HCT116 (cell line): ENCODE measurements around the gene PRSS56. TPM values are rescaled to one million over a fixed set of nuclear protein-coding genes. Genes with fewer than 3 reads are reported as not detected.

Source experiments
- ATAC-seq: fragments of 200-7000 bp; cut with Tn5 transposase; 2 replicates; pipeline ENCODE4 v1.9.1; 2020; ENCODE audit warnings: mild to moderate bottlenecking, moderate library complexity
- BruUV-seq: library from RNA; stranded (reverse); fragments of 400-500 nt; replicated peaks from 2 replicates; lab custom pipeline; 2021; lab: Mats Ljungman, UMichigan
- CTCF ChIA-PET: fragments of 300-600 bp; sonication (Branson Sonifier 250); formaldehyde crosslinking; loops from one replicate; lab custom pipeline; 2021; ENCODE audit warnings: antibody characterized with exemption; lab: Charles Lee
- POLR2A ChIA-PET: fragments of 300-600, 350-600 bp; sonication (Branson Sonifier 250); formaldehyde crosslinking; loops from one replicate; lab custom pipeline; 2021; ENCODE audit warnings: antibody characterized with exemption; lab: Charles Lee
- RAD21 ChIA-PET, 2 experiments: fragments of 300-600 bp; sonication (Branson Sonifier 250); formaldehyde crosslinking; loops; one replicate each; lab custom pipeline; 2023; ENCODE audit warnings: low total read pairs in 2 of 2; ENCODE audit not compliant: uncharacterized antibody in 2 of 2, unreplicated experiment in 2 of 2, low non-redundant PET in 1 of 2; lab: Charles Lee
- DNase-seq: peaks from one replicate; pipeline ENCODE4 v3.0.0-alpha.2; 2010; ENCODE audit warnings: low read depth, low spot score
- H2AFZ ChIP-seq: fragments of 200-600 bp; shearing (Covaris generic), sonication (generic); 2 replicates; pipeline ENCODE4 v1.6.1; 2017; ENCODE audit warnings: low read depth, mixed run types, mixed read lengths, antibody characterized with exemption, low read length; ENCODE audit not compliant: poor library complexity, severe bottlenecking
- H3K27ac ChIP-seq: 2 replicates; pipeline ENCODE4 v1.5.1; 2012; ENCODE audit warnings: low read depth, low read length
- H3K27me3 ChIP-seq: fragments of 200-600 bp; sonication (generic); 2 replicates; pipeline ENCODE4 v1.6.1; 2016; ENCODE audit warnings: mixed run types, low read length, mixed read lengths; ENCODE audit not compliant: insufficient read depth
- H3K36me3 ChIP-seq, 2 experiments: fragments of 200-500 bp in 1 of 2; fragments of 200-600 bp in 1 of 2; sonication (Bioruptor generic) in 1 of 2; sonication (generic) in 1 of 2; 2 replicates each; pipeline versions ENCODE4 v1.5.1 to v1.6.1; 2014 to 2016; ENCODE audit warnings: low read length in 2 of 2, inconsistent platforms in 1 of 2, mixed read lengths in 1 of 2, mixed run types in 1 of 2; ENCODE audit not compliant: insufficient read depth in 2 of 2, control insufficient read depth in 1 of 2
- H3K4me1 ChIP-seq, 2 experiments: fragments of 200-600 bp in 1 of 2; sonication (generic) in 1 of 2; 2 replicates each; pipeline versions ENCODE4 v1.5.1 to v1.6.1; 2012 to 2017; ENCODE audit warnings: low read length in 2 of 2, inconsistent platforms in 1 of 2, mild to moderate bottlenecking in 1 of 2, mixed read lengths in 1 of 2, mixed run types in 1 of 2, moderate library complexity in 1 of 2; ENCODE audit not compliant: insufficient read depth in 2 of 2, control insufficient read depth in 1 of 2
- H3K4me2 ChIP-seq: fragments of 200-600 bp; sonication (generic); 2 replicates; pipeline ENCODE4 v1.6.1; 2017; ENCODE audit warnings: mixed run types, low read length, mixed read lengths
- H3K4me3 ChIP-seq, 2 experiments: fragments of 200-600 bp in 1 of 2; sonication (generic) in 1 of 2; replicated peaks in 1 of 2; 2 replicates each; pipeline ENCODE4 v1.5.1; 2011 to 2016; ENCODE audit warnings: low read length in 2 of 2, control low read depth in 1 of 2, low read depth in 1 of 2, mild to moderate bottlenecking in 1 of 2, mixed read lengths in 1 of 2, mixed run types in 1 of 2
- H3K79me2 ChIP-seq: fragments of 200-600 bp; sonication (generic); 2 replicates; pipeline ENCODE4 v1.6.1; 2017; ENCODE audit warnings: mild to moderate bottlenecking, mixed run types, low read length, moderate library complexity, mixed read lengths; ENCODE audit not compliant: insufficient read depth
- H3K9ac ChIP-seq: fragments of 200-600 bp; sonication (generic); 2 replicates; pipeline ENCODE4 v1.6.1; 2016; ENCODE audit warnings: low read length, mixed read lengths
- H3K9me2 ChIP-seq: fragments of 200-600 bp; sonication (generic), shearing (Covaris generic); 2 replicates; pipeline ENCODE4 v1.6.1; 2017; ENCODE audit warnings: mixed run types, mild to moderate bottlenecking, moderate library complexity; ENCODE audit not compliant: insufficient read depth
- H3K9me3 ChIP-seq, 2 experiments: fragments of 200-500 bp in 1 of 2; fragments of 200-600 bp in 1 of 2; sonication (Bioruptor generic) in 1 of 2; sonication (generic) in 1 of 2; 2 replicates each; pipeline ENCODE4 v1.6.1; 2014 to 2017; ENCODE audit warnings: low read length in 2 of 2, mixed read lengths in 2 of 2, inconsistent platforms in 1 of 2, low read depth in 1 of 2, mild to moderate bottlenecking in 1 of 2, mixed run types in 1 of 2, moderate library complexity in 1 of 2; ENCODE audit not compliant: control insufficient read depth in 1 of 2, insufficient read depth in 1 of 2
- H4K20me1 ChIP-seq: fragments of 200-600 bp; sonication (generic), shearing (Covaris generic); 2 replicates; pipeline ENCODE4 v1.6.1; 2017; ENCODE audit warnings: mixed run types, mild to moderate bottlenecking, moderate library complexity; ENCODE audit not compliant: insufficient read depth
- ATF3 ChIP-seq: IDR thresholded peaks from 2 replicates; pipeline ENCODE4 v1.6.1; 2012
- CBX3 ChIP-seq: IDR thresholded peaks from 2 replicates; pipeline ENCODE4 v1.6.1; 2012; ENCODE audit warnings: low read depth
- CEBPB ChIP-seq: IDR thresholded peaks from 2 replicates; pipeline ENCODE4 v1.6.1; 2012; ENCODE audit warnings: low read depth
- CTCF ChIP-seq, 3 experiments: fragments of 200-600 bp in 1 of 3; sonication (generic) in 1 of 3; IDR thresholded peaks in 2 of 3; conservative IDR thresholded peaks in 1 of 3; 2 replicates each; pipeline ENCODE4 v1.5.1; 2012 to 2017; ENCODE audit warnings: low read depth in 2 of 3, low read length in 2 of 3, antibody characterized with exemption in 1 of 3, borderline replicate concordance in 1 of 3, control low read depth in 1 of 3, mild to moderate bottlenecking in 1 of 3, mixed read lengths in 1 of 3, mixed run types in 1 of 3, moderate library complexity in 1 of 3; ENCODE audit not compliant: insufficient read depth in 1 of 3
- EGR1 ChIP-seq: IDR thresholded peaks from 2 replicates; pipeline ENCODE4 v1.6.1; 2012; ENCODE audit warnings: low read depth
- EZH2 ChIP-seq: fragments of 200-600 bp; sonication (generic); IDR thresholded peaks from 2 replicates; pipeline ENCODE4 v1.6.1; 2017; ENCODE audit warnings: antibody characterized with exemption, mixed run types
- EZH2phosphoT487 ChIP-seq: fragments of 200-600 bp; IDR thresholded peaks from 2 replicates; pipeline ENCODE4 v1.6.1; 2018; ENCODE audit warnings: antibody characterized with exemption, borderline replicate concordance
- JUND ChIP-seq: IDR thresholded peaks from 2 replicates; pipeline ENCODE4 v1.6.1; 2012
- MAX ChIP-seq: IDR thresholded peaks from 2 replicates; pipeline ENCODE4 v1.6.1; 2012
- POLR2A ChIP-seq: IDR thresholded peaks from 2 replicates; pipeline ENCODE4 v1.7.0; 2011; ENCODE audit warnings: borderline replicate concordance; ENCODE audit not compliant: insufficient read depth, insufficient read length; ENCODE audit errors: extremely low read depth
- RAD21 ChIP-seq: IDR thresholded peaks from 2 replicates; pipeline ENCODE4 v1.6.1; 2012; ENCODE audit warnings: low read depth, mild to moderate bottlenecking
- REST ChIP-seq: IDR thresholded peaks from 2 replicates; pipeline ENCODE4 v1.6.1; 2012; ENCODE audit warnings: low read depth
- SIN3A ChIP-seq: IDR thresholded peaks from 2 replicates; pipeline ENCODE4 v1.6.1; 2012; ENCODE audit warnings: low read depth
- SRF ChIP-seq: IDR thresholded peaks from 2 replicates; pipeline ENCODE4 v1.6.1; 2012; ENCODE audit warnings: low read depth
- TCF7L2 ChIP-seq: IDR thresholded peaks from 2 replicates; pipeline ENCODE4 v1.7.0; 2011; ENCODE audit warnings: borderline replicate concordance, inconsistent platforms; ENCODE audit not compliant: insufficient read depth, insufficient read length; ENCODE audit errors: extremely low read depth
- ZFX ChIP-seq: fragments of 450-650 bp; IDR thresholded peaks from 2 replicates; pipeline ENCODE4 v1.6.1; 2017
- ZNF274 ChIP-seq: fragments of 200-500 bp; sonication (Bioruptor generic); IDR thresholded peaks from 2 replicates; pipeline ENCODE4 v1.6.1; 2014; ENCODE audit warnings: mild to moderate bottlenecking, low read depth, low read length, inconsistent platforms
- intact Hi-C: fragments of 100-400 bp; cut with micrococcal nuclease; formaldehyde crosslinking; loops from 2 replicates; pipeline ENCODE4 v1.10.0; 2022
- total RNA-seq: library from RNA; stranded (reverse); gene quantifications from one replicate; pipeline ENCODE4 v1.2.1, GENCODE V29; 2021; ENCODE audit not compliant: unreplicated experiment

Gene PRSS56
- total RNA-seq, 1 experiment from 2014 or later: not detected

- H3K9ac ChIP-seq: no peak overlapping the region
- no peaks in the 10 kb centered on the region for H3K36me3 ChIP-seq
- BruUV-seq: no TSS peak
- no peaks in the 10 kb centered on the region for H3K9me2 ChIP-seq
- H4K20me1 ChIP-seq: no peaks in the 10 kb centered on the region
- no peak overlapping the region for H3K4me2 ChIP-seq
- ChIA-PET POLR2A (no interaction called here), CTCF (no interaction called here), RAD21 (no interaction called here)
- H3K27ac ChIP-seq: no peak overlapping the region
- no peak overlapping the region for H2AFZ ChIP-seq
- ATAC-seq: no peak
- H3K4me3 ChIP-seq: no peak overlapping the region
- no peaks in the 10 kb centered on the region for H3K27me3 ChIP-seq
- 0 out of 4 replicates have a peak, but pooled peaks cover 0 to 4% of the 10 kb centered on the region in 2 experiments for H3K4me1 ChIP-seq
- H3K79me2 ChIP-seq: no peaks in the 10 kb centered on the region
- TF ChIP-seq ATF3 (no peak), EGR1 (no peak), ZFX (no peak), CEBPB (no peak), EZH2 (no peak), JUND (no peak), RAD21 (no peak), REST (no peak), SRF (no peak), CTCF (IDR thresholded peaks at IDR 0.05 in 2 of 3, conservative IDR thresholded peaks at IDR 0.05 in 1 of 3; ENCODE audit: borderline replicate concordance in 1 of 3, insufficient read depth in 1 of 3, low read depth in 2 of 3, low read length in 2 of 3) (no peak), ZNF274 (no peak), POLR2A (no peak), CBX3 (no peak), EZH2phosphoT487 (no peak), SIN3A (no peak), TCF7L2 (no peak), MAX (no peak)
- DNase-seq: no peak
- intact Hi-C loops: no loop called here
- H3K9me3 ChIP-seq: no peaks in the 10 kb centered on the region
Observed at GRCh38 chr2:232492963-232493700, 27.1 kb upstream of the PRSS56 start.
